K562 (cell line): ENCODE measurements around the gene TMEM252. TPM values are rescaled to one million over a fixed set of nuclear protein-coding genes. Genes with fewer than 3 reads are reported as not detected.

ENCODE experiments used
- ATAC-seq: fragments of 200-7000 bp; cut with Tn5 transposase; 3 replicates; pipeline ENCODE4 v1.9.1; 2020; ENCODE audit warnings: moderate library complexity
- BruUV-seq: library from RNA; stranded (reverse); fragments of 400-500 nt; replicated peaks from 2 replicates; lab custom pipeline; 2021; lab: Mats Ljungman, UMichigan
- CTCF ChIA-PET: fragments of 300-600 bp; formaldehyde crosslinking; extraction: SDS; loops from one replicate; lab custom pipeline; 2021; ENCODE audit warnings: low intra/inter-chr PET ratio; lab: Yijun Ruan, JAX
- POLR2A ChIA-PET: fragments of 300-600, 350-650 bp; sonication (Branson Sonifier 250); formaldehyde crosslinking; extraction: SDS; loops from one replicate; lab custom pipeline; 2021; ENCODE audit warnings: antibody characterized with exemption, inconsistent platforms; lab: Yijun Ruan, JAX
- DNase-seq, 4 experiments: peaks; one replicate each; pipeline versions ENCODE4 v3.0.0 to v3.0.0-alpha.2; 2011 to 2018; ENCODE audit warnings: low spot score in 3 of 4, mixed read lengths in 3 of 4; ENCODE audit errors: extremely low read depth in 1 of 4
- FAIRE-seq: peaks from 2 replicates; lab custom pipeline; 2011; peaks lifted over from hg19 to GRCh38; lab: Jason Lieb, UNC
- H2AFZ ChIP-seq: 2 replicates; pipeline ENCODE4 v1.6.0; 2011; ENCODE audit warnings: low read depth, low read length, control low read depth, inconsistent platforms
- H3K27ac ChIP-seq: fragments of 200-600 bp; 3 replicates; pipeline ENCODE4 v1.8.0; 2011; ENCODE audit warnings: low read depth, mild to moderate bottlenecking, control low read depth, inconsistent platforms, low read length, moderate library complexity, mixed read lengths; ENCODE audit errors: extremely low read depth
- H3K27me3 ChIP-seq, 2 experiments: fragments of 300-600 bp in 1 of 2; 2 replicates in 1 of 2; 3 replicates in 1 of 2; pipeline versions ENCODE4 v1.6.0 to v1.8.0; 2011; ENCODE audit warnings: inconsistent platforms in 2 of 2, low read length in 2 of 2, mild to moderate bottlenecking in 1 of 2, mixed read lengths in 1 of 2, moderate library complexity in 1 of 2; ENCODE audit not compliant: control insufficient read depth in 2 of 2, insufficient read depth in 2 of 2
- H3K36me3 ChIP-seq: fragments of 300-600 bp; 3 replicates; pipeline ENCODE4 v1.8.0; 2011; ENCODE audit warnings: mild to moderate bottlenecking, low read length, inconsistent platforms; ENCODE audit not compliant: control insufficient read depth, insufficient read depth
- H3K4me1 ChIP-seq, 2 experiments: fragments of 200-600 bp in 1 of 2; replicated peaks in 1 of 2; 2 replicates in 1 of 2; 3 replicates in 1 of 2; pipeline versions ENCODE4 v1.5.1 to v1.8.0; 2011; ENCODE audit warnings: inconsistent platforms in 2 of 2, low read length in 2 of 2, mild to moderate bottlenecking in 1 of 2, mixed read lengths in 1 of 2, moderate library complexity in 1 of 2; ENCODE audit not compliant: control insufficient read depth in 2 of 2, insufficient read depth in 2 of 2
- H3K4me2 ChIP-seq: 2 replicates; pipeline ENCODE4 v1.6.1; 2011; ENCODE audit warnings: low read length, control low read depth, inconsistent platforms, mixed read lengths; ENCODE audit not compliant: insufficient read depth
- H3K4me3 ChIP-seq: fragments of 200-600 bp; sonication (generic), shearing (Covaris generic); 2 replicates; pipeline ENCODE4 v1.5.1; 2016; ENCODE audit warnings: control low read depth, inconsistent platforms
- H3K79me2 ChIP-seq: fragments of 200-600 bp; 3 replicates; pipeline ENCODE4 v1.8.0; 2011; ENCODE audit warnings: low read length, inconsistent platforms; ENCODE audit not compliant: control insufficient read depth, insufficient read depth
- H3K9ac ChIP-seq, 2 experiments: 2 replicates each; pipeline versions ENCODE4 v1.6.0 to v1.6.1; 2011; ENCODE audit warnings: low read depth in 2 of 2, low read length in 2 of 2, control low read depth in 1 of 2, inconsistent platforms in 1 of 2, mild to moderate bottlenecking in 1 of 2, mixed read lengths in 1 of 2; ENCODE audit not compliant: insufficient read depth in 1 of 2
- H3K9me1 ChIP-seq: one replicate; pipeline ENCODE4 v1.6.0; 2011; ENCODE audit warnings: inconsistent platforms, mild to moderate bottlenecking, low read length, moderate library complexity; ENCODE audit not compliant: control insufficient read depth, insufficient read depth
- H3K9me3 ChIP-seq: replicated peaks from 2 replicates; pipeline ENCODE4 v1.5.1; 2011; ENCODE audit warnings: low read depth, low read length, inconsistent platforms; ENCODE audit not compliant: control insufficient read depth, insufficient read depth
- H4K20me1 ChIP-seq: replicated peaks from 2 replicates; pipeline ENCODE4 v1.6.1; 2011; ENCODE audit warnings: low read length, inconsistent platforms, mixed read lengths; ENCODE audit not compliant: control insufficient read depth, insufficient read depth
- CEBPG ChIP-seq, 3 experiments: fragments of 200-800 bp in 1 of 3; sonication (Bioruptor generic) in 1 of 3; sonication (generic) in 1 of 3; formaldehyde crosslinking in 1 of 3; IDR thresholded peaks in 2 of 3; conservative IDR thresholded peaks in 1 of 3; 2 replicates each; pipeline versions ENCODE4 v1.6.1 to v1.8.0; 2016 to 2022; ENCODE audit warnings: missing compliant biosample characterization in 2 of 3, missing genetic modification characterization in 2 of 3, mild to moderate bottlenecking in 1 of 3, missing genetic modification reagents in 1 of 3
- KDM2B ChIP-seq: fragments of 250-450 bp; sonication (Bioruptor Pico); IDR thresholded peaks from 2 replicates; pipeline ENCODE4 v1.8.0; 2021; ENCODE audit warnings: mild to moderate bottlenecking, moderate library complexity
- KLF16 ChIP-seq: IDR thresholded peaks from 2 replicates; pipeline ENCODE4 v1.6.1; 2016; ENCODE audit warnings: antibody characterized with exemption
- L3MBTL2 ChIP-seq: fragments of 450-650 bp; IDR thresholded peaks from 2 replicates; pipeline ENCODE4 v1.6.1; 2016; ENCODE audit warnings: mild to moderate bottlenecking, moderate library complexity
- TAF7 ChIP-seq: fragments of 450-650 bp; IDR thresholded peaks from 2 replicates; pipeline ENCODE4 v1.6.1; 2016; ENCODE audit warnings: missing genetic modification characterization, missing compliant biosample characterization
- ZNF76 ChIP-seq: fragments of 250-450 bp; sonication (Bioruptor Pico); IDR thresholded peaks from 2 replicates; pipeline ENCODE4 v1.4.0; 2020; ENCODE audit warnings: mild to moderate bottlenecking, moderate library complexity, borderline replicate concordance
- WGBS: fragments of 100-300 bp; shearing (Covaris generic); methylation state at CpG from one replicate; pipeline ENCODE4 v1.1.6; 2016; ENCODE audit warnings: low coverage, mixed read lengths; ENCODE audit not compliant: insufficient coverage; ENCODE audit errors: missing lambda C conversion rate; 5-methylcytosine and 5-hydroxymethylcytosine counted together
- in situ Hi-C: fragments of 300-500 bp; cut with MboI; formaldehyde crosslinking; loops from 4 replicates; pipeline ENCODE4 v1.15.0; 2018; ENCODE audit warnings: inconsistent platforms, mixed read lengths
- intact Hi-C: fragments of 100-400 bp; cut with micrococcal nuclease; formaldehyde crosslinking; loops from 2 replicates; pipeline ENCODE4 v1.14.2; 2022
- polyA plus RNA-seq, 8 experiments: library from polyadenylated mRNA; depleted of rRNA in 4 of 8; stranded (reverse) in 5 of 8; unstranded in 3 of 8; fragments of >200 nt; fragmentation: Nextera tagmentation in 2 of 8; fragmentation: Illumina TruSeq in 1 of 8; extraction: Ambion mirVana in 2 of 8; extraction: Trizol in 1 of 8; gene quantifications; 2 replicates each; pipeline versions ENCODE4 v1.2.1 to v1.2.3, GENCODE V29; 2011 to 2014; ENCODE audit warnings: inconsistent platforms in 1 of 8, missing spikeins in 1 of 8
- total RNA-seq, 7 experiments: library from RNA; depleted of rRNA in 6 of 7; stranded (reverse); fragments of >200 nt in 6 of 7; fragmentation: Illumina TruSeq in 2 of 7; extraction: Trizol in 2 of 7; gene quantifications; 2 replicates each; pipeline versions ENCODE4 v1.2.1 to v1.2.3, GENCODE V29; 2011 to 2021; ENCODE audit warnings: low replicate concordance in 1 of 7
- TF ChIP-seq, protein P1 (sequence below): sonication (generic); formaldehyde crosslinking; IDR thresholded peaks from 2 replicates; pipeline ENCODE4 v1.8.0; 2022; ENCODE audit warnings: mild to moderate bottlenecking, missing genetic modification reagents

Gene TMEM252
- total and polyA plus RNA-seq, 9 of the 15 experiments (the other 6 are each of a cell fraction or from before 2014, with no cell fraction given): not detected

DNA sequence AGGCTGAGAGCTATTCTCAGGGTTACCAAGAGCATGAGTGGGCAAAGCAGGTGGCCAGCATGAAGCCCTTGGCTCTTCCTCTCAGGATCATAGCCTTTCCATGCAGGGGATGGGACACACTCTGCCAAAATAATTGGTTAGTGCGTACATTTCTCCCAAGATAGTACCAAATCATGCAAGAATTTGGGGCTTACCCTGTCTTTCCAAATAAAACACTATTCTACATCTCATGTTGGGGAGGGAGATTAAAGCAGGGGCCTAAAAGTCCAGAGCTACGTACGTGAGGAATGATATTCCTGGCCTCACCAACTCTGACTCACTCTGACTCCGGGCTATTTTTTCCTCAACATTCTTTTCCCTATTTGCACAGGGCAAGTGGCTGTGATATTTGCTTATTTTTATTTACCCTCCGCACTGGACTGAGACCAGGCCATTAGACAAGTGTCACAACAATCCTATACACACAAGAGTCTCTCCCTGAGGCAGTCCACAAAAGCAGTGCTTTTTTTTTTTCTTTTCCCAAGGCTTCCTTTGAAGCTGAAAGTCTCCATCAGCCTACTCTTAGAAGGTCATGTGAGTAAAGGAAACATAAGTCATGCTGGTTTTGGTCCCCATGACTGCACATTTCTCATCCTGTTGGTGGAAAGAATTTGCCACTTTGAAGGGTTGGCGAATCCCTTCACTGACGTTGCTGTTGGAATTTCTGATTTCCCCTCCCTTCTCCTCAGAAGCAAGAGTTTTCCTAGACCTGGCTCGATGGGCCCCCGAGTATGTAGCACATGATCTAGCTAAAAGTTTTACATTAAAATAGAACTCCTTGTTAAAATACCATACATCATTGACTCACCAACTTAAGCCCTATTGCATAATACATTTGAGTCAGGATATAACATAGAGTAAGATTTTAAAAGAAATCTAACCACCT, 40.0 kb downstream of the TMEM252 start:
- Histone ChIP-seq H3K9me3 (no peaks in the 10 kb centered on the region), H3K4me3 (no peak overlapping the region), H3K27me3 (no peaks in the 10 kb centered on the region; a peak in 1 of 5 replicates), H3K4me1 (no peaks in the 10 kb centered on the region), H4K20me1 (no peaks in the 10 kb centered on the region), H3K36me3 (no peaks in the 10 kb centered on the region), H3K9me1 (no peaks in the 10 kb centered on the region), H3K4me2 (no peak overlapping the region), H3K9ac (no peak overlapping the region), H3K27ac (no peak overlapping the region), H2AFZ (no peak overlapping the region), H3K79me2 (no peaks in the 10 kb centered on the region)
- ATAC-seq (no peak), FAIRE-seq (no peak), DNase-seq (no peak)
- in situ Hi-C loops: no loop called here
- WGBS: 3% methylated on average over 9 of the region's 9 CpGs
- TF ChIP-seq, protein P1, sequence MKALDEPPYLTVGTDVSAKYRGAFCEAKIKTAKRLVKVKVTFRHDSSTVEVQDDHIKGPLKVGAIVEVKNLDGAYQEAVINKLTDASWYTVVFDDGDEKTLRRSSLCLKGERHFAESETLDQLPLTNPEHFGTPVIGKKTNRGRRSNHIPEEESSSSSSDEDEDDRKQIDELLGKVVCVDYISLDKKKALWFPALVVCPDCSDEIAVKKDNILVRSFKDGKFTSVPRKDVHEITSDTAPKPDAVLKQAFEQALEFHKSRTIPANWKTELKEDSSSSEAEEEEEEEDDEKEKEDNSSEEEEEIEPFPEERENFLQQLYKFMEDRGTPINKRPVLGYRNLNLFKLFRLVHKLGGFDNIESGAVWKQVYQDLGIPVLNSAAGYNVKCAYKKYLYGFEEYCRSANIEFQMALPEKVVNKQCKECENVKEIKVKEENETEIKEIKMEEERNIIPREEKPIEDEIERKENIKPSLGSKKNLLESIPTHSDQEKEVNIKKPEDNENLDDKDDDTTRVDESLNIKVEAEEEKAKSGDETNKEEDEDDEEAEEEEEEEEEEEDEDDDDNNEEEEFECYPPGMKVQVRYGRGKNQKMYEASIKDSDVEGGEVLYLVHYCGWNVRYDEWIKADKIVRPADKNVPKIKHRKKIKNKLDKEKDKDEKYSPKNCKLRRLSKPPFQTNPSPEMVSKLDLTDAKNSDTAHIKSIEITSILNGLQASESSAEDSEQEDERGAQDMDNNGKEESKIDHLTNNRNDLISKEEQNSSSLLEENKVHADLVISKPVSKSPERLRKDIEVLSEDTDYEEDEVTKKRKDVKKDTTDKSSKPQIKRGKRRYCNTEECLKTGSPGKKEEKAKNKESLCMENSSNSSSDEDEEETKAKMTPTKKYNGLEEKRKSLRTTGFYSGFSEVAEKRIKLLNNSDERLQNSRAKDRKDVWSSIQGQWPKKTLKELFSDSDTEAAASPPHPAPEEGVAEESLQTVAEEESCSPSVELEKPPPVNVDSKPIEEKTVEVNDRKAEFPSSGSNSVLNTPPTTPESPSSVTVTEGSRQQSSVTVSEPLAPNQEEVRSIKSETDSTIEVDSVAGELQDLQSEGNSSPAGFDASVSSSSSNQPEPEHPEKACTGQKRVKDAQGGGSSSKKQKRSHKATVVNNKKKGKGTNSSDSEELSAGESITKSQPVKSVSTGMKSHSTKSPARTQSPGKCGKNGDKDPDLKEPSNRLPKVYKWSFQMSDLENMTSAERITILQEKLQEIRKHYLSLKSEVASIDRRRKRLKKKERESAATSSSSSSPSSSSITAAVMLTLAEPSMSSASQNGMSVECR (CRISPR knock-in tag): no peak
- no peak for TF ChIP-seq TAF7
- no peak for TF ChIP-seq KLF16
- TF ChIP-seq CEBPG (CRISPR knock-in tag; IDR thresholded peaks at IDR 0.05): no peak
- peak in 1 of 2 experiments; percentile 47; a peak in 2 of 4 replicates for TF ChIP-seq CEBPG (tag; conservative IDR thresholded peaks at IDR 0.05 in 1 of 2, IDR thresholded peaks at IDR 0.05 in 1 of 2)
- no peak for TF ChIP-seq L3MBTL2
- TF ChIP-seq KDM2B (CRISPR knock-in tag): no peak
- no peak for TF ChIP-seq ZNF76 (CRISPR knock-in tag)
- CTCF ChIA-PET: no interaction called here
- intact Hi-C loops: no loop called here
- POLR2A ChIA-PET: no interaction called here
- no TSS peak for BruUV-seq
